GM18861 (cell line): ENCODE data around the gene ZSCAN12.

ENCODE experiments used
- ATAC-seq: cut with Tn5 transposase; IDR thresholded peaks from one replicate; pipeline ENCODE4 v1.9.1; 2021; ENCODE audit not compliant: unreplicated experiment

ZSCAN12 gene

GRCh38 chr6:28354688-28355554 lies 44.6 kb downstream of the ZSCAN12 start:
- ATAC-seq: no peak

GRCh38 chr6:28353981-28354676 lies 45.4 kb downstream of the ZSCAN12 start:
- ATAC-seq: no peak

DNA sequence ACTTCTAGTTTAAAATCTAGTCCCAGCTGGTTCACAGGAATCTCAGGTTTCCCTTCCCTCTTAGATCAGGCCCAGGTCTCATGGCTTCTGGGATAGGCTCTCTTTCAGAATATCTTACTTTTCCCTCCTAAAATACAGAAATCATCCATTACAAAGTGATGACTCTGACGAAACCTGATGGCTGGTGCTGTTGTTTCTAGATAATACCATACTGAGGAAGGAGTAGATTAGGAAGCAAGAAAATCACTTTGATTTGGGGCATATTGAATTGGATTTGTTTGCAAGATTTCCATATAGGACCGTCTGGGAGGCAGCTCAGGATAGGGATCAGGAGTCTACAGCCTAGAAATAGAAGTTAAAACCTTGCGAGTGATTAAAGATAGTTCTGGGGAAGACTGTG lies 46.2 kb downstream of the ZSCAN12 start:
- ATAC-seq: no peak

GRCh38 chr6:28351493-28351925 lies 48.0 kb downstream of the ZSCAN12 start:
- no peak for ATAC-seq

GRCh38 chr6:28351087-28351486 lies 48.5 kb downstream of the ZSCAN12 start:
- ATAC-seq: no peak

GRCh38 chr6:28349892-28350737 lies 49.4 kb downstream of the ZSCAN12 start, which contains the start of gene ZKSCAN3:
TSS of gene ZKSCAN3 (plus strand) at chr6:28349947. CDS start at chr6:28359587, 9,640 bp downstream.
- peak; percentile 97 for ATAC-seq

- ATAC-seq: no peak
Measured at GRCh38 chr6:28349344-28349891, 50.1 kb downstream of the ZSCAN12 start.

- no peak for ATAC-seq
Measured at GRCh38 chr6:28347119-28347518, 52.4 kb downstream of the ZSCAN12 start.

DNA sequence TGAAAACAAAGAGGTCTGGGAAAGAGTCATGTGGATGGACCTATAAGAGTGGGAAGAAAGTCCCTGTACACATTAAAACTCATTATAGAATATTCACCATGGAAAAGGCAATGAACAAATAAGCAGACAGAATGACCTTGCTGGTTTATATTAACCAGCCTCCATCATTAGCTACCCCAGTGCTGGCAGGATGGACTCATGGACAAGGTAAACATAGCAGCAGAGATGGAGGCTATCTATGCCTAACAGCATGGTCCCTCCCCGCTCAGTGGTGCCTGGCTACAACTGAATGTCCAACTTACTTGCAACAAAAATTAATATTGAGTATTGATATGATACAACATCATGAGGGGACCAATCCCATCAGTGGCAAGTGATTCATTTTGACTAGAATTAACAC lies 54.3 kb downstream of the ZSCAN12 start:
- ATAC-seq: no peak

GRCh38 chr6:28343898-28344677 lies 55.5 kb downstream of the ZSCAN12 start:
- ATAC-seq: no peak

- no peak for ATAC-seq
Measured at GRCh38 chr6:28340310-28341095, 59.0 kb downstream of the ZSCAN12 start.

- ATAC-seq: no peak
Measured at GRCh38 chr6:28337121-28337520, 62.4 kb downstream of the ZSCAN12 start.

DNA sequence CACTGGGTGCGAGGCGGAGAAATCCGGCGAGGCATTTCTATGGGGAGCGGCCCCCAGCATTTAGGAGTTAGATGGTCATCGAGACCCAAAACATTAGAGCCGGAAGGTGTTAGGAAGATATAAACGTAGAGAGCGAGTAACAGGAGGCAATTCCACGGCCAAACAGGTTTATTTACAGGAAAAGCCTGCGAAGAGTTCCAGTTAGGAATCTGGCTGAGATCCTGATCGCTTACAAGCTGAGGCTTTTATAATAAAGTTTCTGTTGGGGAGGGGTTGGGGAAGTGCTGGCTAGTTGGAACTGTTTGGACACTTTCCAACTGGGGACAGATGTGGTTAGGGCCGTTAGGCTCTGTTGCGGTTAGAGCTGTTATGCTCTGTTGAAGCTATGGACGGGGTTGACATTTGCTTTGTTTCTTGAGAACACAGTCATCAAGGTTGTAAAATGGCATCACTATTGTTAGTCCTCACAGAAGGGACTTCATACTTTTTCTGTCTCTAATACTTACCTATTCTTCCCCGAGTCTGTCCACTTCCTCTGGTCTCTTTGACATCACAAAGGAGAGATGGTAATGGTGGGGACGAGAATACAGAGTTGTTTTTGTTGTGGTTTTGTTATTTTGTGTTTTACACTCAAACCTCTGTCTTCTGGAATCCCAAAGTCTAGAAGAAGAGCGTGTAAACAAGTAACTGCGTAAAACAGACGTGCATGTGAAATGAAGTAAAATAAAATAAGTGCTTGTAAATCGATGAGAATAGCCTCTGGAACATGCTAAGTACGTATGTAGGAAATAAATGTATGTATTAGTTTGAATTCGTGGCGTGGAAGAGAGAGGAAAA lies 63.0 kb downstream of the ZSCAN12 start:
- no peak for ATAC-seq

DNA sequence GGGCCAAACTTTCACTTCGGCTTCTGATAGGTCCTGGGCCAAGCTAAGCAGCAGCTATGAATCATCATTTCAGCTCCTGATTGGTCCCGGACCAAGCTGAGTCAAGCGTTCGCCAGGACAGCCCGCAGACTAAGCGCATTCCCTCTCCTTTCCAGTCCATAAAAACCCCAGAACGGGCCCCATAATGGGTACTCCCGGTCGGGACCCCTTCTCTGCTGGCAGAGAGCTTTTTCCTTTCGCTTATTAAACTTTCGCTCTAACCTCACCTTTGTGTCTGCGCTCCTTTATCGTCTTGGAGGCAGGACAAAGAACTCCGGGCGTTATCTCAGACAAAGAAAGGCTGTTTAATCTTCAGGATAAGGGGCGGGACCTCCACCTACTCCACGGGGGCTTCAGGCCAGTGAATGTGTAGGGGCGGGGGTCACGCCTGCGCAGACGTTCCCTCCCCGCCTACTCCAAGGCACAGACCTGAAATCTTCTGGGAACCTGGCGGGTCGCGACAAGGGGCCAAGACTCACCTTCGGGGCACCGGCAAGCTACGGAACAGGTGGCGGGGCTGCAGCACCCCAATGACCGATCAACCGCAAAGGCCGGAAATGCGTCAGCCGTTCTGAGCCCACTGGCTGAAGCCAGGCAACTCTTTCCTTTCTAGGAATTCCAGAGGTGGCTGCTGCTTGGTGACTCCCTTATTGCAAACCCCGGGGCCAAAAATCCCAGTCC lies 63.8 kb downstream of the ZSCAN12 start, which contains the start of gene ZSCAN31:
ZSCAN31 (minus strand) TSS at position 585 of the 720 bp plus-strand sequence. CDS start 6,465 bp downstream, outside the sequence.
- peak; percentile 87 for ATAC-seq

DNA sequence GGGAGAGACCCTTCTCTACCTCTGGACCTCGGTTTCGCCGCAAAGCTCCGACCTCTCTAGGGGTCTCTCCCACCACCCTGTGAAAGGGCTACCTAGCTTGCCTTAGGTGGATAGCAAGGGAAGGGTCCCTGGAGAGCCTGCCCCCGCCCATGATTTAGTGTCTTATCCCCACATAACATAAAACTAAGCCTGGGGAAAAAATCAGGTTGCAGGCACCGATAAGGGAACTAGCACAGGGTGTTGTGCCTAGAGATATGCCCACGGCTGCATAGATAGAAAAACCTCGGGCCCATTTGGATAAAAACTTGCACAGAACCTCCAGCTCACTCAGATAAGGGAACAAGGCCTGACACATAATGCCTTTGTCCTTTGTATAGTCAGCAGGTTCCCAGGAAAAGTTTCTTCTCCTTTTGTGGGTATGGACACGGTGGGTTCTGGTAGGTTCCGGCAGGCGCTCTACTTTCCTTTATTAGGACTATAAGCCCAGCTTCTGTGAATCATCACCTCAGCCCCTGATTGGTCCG lies 64.4 kb downstream of the ZSCAN12 start:
- no peak for ATAC-seq

DNA sequence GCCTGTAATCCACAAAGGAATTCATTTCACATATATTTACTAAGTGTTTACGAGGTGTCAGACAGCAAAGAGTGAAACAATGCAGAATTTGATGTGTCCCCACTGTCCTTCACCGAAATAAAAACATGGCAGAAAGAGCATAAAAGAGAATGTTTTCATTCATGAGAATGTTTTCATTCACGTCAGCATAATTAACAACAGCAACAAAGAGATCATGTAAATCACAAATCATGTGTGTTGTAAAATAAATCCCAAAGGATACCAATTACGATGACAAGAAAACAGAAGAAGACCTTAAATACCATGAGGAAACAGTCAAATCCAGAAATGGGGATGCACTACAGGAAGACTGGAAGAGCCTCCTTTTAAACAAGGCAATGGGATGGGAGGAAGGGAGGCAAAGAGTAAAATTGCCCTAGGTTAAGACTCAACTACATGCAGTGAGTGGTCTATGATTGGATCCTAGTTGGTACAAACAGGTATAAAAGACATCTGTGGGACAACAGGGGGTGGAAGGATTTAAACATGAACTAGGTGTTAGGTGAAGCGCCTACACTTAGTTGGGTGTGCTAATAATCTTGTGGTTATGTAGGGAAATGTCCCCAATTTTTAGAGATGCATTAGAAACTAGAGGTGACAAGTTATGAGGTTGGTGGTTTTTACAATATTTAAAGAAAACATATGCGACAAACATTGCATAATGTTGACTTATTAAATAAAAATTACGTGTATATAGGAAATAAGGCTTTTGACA lies 65.1 kb downstream of the ZSCAN12 start:
- ATAC-seq: no peak

GRCh38 chr6:28333599-28334018 lies 65.9 kb downstream of the ZSCAN12 start:
- no peak for ATAC-seq
